Chondrocyte (in vitro differentiated cells): ENCODE results near the gene KAT6B. TPM values are rescaled to one million over a fixed set of nuclear protein-coding genes. Genes with fewer than 3 reads are reported as not detected.
"Not testable (repeated sequence)": the region's sequence is repeated elsewhere in the genome, so short reads cannot be mapped to it uniquely, and the experiment has no call there.

Experiments
- DNase-seq: peaks from one replicate; pipeline ENCODE4 v3.0.0; 2021; ENCODE audit warnings: mixed read lengths, low spot score
- H3K27ac Mint-ChIP-seq: one replicate; pipeline ENCODE4 v1.8.0; 2021; ENCODE audit warnings: mild to moderate bottlenecking, moderate library complexity, mixed read lengths; ENCODE audit not compliant: unreplicated experiment
- H3K27me3 Mint-ChIP-seq: 2 replicates; pipeline ENCODE4 v1.8.0; 2021; ENCODE audit warnings: low read depth, mixed read lengths
- H3K36me3 Mint-ChIP-seq: 2 replicates; pipeline ENCODE4 v1.8.0; 2021; ENCODE audit warnings: low read depth, mixed read lengths
- H3K4me1 Mint-ChIP-seq: 2 replicates; pipeline ENCODE4 v1.8.0; 2021; ENCODE audit warnings: low read depth, mild to moderate bottlenecking, mixed read lengths
- H3K4me3 Mint-ChIP-seq: one replicate; pipeline ENCODE4 v1.8.0; 2021; ENCODE audit warnings: mild to moderate bottlenecking, moderate library complexity, mixed read lengths; ENCODE audit not compliant: unreplicated experiment
- H3K9me3 Mint-ChIP-seq: 2 replicates; pipeline ENCODE4 v1.8.0; 2021; ENCODE audit warnings: low read depth, mixed read lengths
- total RNA-seq: library from RNA; stranded (reverse); gene quantifications from 3 replicates; pipeline ENCODE4 v1.2.1, GENCODE V29; 2021
- TF ChIP-seq, protein P1 (sequence below): fragments of 200-600 bp; sonication (generic); IDR thresholded peaks from 2 replicates; pipeline ENCODE4 v1.5.0; 2021; ENCODE audit warnings: antibody characterized with exemption, mild to moderate bottlenecking, moderate library complexity

The KAT6B gene
- total RNA-seq, 1 donor from 2014 or later, result 20.8 TPM

DNA sequence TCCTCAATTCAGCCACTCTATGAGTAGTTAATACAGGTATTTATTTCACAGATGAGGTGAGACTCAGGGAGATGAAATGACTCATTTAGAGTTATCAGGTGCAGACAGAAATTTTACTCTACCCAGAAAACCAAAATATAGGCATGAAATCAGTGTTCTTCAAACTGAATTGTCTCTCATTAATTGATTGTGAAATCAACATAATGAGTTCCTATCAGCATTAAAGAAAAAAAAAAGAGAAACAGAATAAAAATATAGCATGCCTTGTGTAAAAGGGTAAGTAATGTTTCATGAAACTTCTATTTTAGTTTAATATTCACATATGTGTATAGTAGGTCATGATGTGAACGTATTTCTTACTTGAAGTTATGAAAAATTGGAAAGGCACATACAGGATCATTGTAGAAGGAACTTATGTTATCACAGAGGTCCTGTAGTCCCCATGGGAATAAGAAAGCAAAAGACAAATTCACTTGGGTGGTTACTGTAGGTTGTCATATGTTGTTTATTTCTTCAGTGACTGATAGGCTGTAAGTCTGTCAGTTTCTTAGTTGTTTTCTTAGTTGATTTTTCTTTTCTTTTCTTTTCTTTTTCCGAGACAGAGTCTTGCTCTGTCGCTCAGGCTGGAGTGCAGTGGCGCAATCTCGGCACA is 47.5 kb downstream of the KAT6B start:
- no peaks in the 10 kb centered on the region for H3K9me3 Mint-ChIP-seq
- H3K4me1 Mint-ChIP-seq, result peaks cover 18% of the 10 kb centered on the region
- TF ChIP-seq, protein P1, sequence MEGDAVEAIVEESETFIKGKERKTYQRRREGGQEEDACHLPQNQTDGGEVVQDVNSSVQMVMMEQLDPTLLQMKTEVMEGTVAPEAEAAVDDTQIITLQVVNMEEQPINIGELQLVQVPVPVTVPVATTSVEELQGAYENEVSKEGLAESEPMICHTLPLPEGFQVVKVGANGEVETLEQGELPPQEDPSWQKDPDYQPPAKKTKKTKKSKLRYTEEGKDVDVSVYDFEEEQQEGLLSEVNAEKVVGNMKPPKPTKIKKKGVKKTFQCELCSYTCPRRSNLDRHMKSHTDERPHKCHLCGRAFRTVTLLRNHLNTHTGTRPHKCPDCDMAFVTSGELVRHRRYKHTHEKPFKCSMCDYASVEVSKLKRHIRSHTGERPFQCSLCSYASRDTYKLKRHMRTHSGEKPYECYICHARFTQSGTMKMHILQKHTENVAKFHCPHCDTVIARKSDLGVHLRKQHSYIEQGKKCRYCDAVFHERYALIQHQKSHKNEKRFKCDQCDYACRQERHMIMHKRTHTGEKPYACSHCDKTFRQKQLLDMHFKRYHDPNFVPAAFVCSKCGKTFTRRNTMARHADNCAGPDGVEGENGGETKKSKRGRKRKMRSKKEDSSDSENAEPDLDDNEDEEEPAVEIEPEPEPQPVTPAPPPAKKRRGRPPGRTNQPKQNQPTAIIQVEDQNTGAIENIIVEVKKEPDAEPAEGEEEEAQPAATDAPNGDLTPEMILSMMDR, result no peak
- H3K4me3 Mint-ChIP-seq, result no peak overlapping the region
- no peak for DNase-seq
- H3K36me3 Mint-ChIP-seq, result no peaks in the 10 kb centered on the region
- H3K27me3 Mint-ChIP-seq, result no peaks in the 10 kb centered on the region
- H3K27ac Mint-ChIP-seq, result no peak overlapping the region

DNA sequence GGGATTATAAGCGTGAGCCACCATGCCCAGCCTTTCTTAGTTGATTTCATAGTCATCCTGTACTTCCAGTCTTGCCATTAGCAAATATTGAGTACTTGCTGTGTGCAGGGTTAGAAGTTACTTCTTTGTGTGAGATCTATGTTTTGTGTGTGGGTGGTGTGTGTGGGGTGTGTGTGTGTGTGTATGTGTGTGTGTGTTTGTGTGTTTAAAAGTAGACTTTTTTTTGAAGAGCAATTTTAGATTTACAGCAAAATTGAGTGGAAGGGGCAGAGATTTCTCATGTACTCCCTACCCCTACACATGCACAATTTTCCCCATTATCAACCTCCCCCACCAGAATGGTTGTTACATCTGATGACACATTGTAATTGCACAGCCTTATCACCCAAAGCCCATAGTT is 48.2 kb downstream of the KAT6B start:
- no peak overlapping the region for H3K4me3 Mint-ChIP-seq
- no peaks in the 10 kb centered on the region for H3K9me3 Mint-ChIP-seq
- TF ChIP-seq, protein P1, result no peak
- no peaks in the 10 kb centered on the region for H3K27me3 Mint-ChIP-seq
- no peaks in the 10 kb centered on the region for H3K36me3 Mint-ChIP-seq
- peaks cover 21% of the 10 kb centered on the region for H3K4me1 Mint-ChIP-seq
- no peak overlapping the region for H3K27ac Mint-ChIP-seq
- no peak for DNase-seq

DNA sequence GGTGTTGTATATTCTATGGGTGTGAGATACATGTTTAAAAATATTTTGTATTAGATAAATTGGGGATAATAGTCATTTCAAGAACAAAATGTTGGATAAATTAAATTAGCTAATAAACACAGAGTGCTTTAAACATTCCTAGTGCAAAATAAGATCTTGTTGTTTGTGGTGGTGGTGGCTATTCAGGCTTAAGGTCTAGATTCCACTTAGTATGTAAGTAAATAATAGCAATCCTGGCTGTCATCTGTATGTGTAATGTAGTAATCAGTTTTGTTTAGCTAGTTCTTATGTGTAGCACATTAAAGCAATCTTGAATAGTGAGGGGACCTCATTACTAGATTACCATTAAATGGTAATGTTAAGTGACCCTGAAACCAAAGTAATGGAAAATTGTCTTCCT is 48.7 kb downstream of the KAT6B start:
- Mint-ChIP-seq H3K4me1 (peaks cover 25% of the 10 kb centered on the region), H3K4me3 (no peak overlapping the region), H3K36me3 (no peaks in the 10 kb centered on the region), H3K27me3 (no peaks in the 10 kb centered on the region), H3K27ac (no peak overlapping the region), H3K9me3 (peaks cover under 1% of the 10 kb centered on the region)
- DNase-seq, result no peak
- TF ChIP-seq, protein P1, result no peak

DNA sequence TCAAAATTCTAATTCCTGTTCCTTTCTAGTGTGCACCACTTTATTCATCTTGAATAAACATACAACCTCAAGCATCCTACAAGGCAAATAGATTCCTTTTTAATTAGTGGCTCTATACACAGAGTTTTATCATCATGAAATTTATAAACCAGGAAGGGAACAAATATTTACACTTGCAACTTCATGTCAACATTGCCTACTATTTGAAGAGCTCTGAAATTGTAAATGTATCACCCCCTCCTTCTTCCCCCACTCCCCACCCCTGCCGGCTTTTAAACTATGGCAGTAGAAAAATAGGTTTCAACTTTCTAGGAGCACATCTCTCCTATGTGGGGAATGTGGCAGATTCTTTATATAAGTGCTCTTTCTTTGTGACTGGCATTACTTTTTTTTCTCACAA is 49.6 kb downstream of the KAT6B start:
- TF ChIP-seq, protein P1, result no peak
- no peaks in the 10 kb centered on the region for H3K36me3 Mint-ChIP-seq
- peaks cover 31% of the 10 kb centered on the region for H3K4me1 Mint-ChIP-seq
- H3K9me3 Mint-ChIP-seq, result peaks cover 6% of the 10 kb centered on the region
- H3K27ac Mint-ChIP-seq, result no peak overlapping the region
- DNase-seq, result no peak
- no peak overlapping the region for H3K4me3 Mint-ChIP-seq
- H3K27me3 Mint-ChIP-seq, result no peaks in the 10 kb centered on the region

DNA sequence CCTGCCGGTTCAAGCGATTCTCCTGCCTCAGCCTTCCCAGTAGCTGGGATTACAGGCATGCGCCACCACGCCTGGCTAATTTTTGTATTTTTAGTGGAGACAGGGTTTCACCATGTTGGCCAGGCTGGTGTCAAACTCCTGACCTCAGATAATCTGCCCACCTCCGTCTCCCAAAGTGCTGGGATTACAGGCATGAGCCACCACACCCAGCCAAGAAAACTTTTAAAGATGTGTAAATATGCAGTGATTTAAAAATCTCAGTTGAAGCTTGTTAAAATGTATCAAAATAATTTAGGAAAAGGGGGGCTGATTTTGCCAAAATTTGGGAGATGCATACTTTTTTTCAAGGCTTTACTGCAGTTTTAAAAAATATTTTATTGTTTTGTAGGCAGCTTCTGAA is 50.7 kb downstream of the KAT6B start:
- peaks cover 33% of the 10 kb centered on the region for H3K4me1 Mint-ChIP-seq
- not testable (repeated sequence) for H3K36me3 Mint-ChIP-seq, DNase-seq, H3K9me3 Mint-ChIP-seq, H3K4me3 Mint-ChIP-seq, H3K27ac Mint-ChIP-seq, H3K27me3 Mint-ChIP-seq

DNA sequence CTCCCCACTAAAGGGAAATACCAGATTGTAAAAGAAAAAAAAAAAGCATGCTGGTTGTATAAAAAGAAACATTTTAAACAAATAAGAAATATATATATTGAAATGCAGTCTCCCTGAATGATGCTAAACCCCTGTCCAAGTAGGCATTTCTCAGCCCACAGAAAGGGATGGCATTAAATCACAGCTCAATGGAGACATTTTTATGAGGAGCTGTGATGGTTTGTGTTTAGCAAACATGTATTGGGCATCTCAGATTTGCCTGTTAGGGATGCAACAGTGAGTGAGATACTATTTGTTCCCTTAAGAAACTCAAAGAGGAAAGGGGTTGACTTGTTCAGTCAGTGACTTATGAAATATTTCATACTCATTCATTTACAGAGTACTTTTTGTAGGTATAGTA is 51.5 kb downstream of the KAT6B start:
- Mint-ChIP-seq H3K36me3 (no peaks in the 10 kb centered on the region), H3K4me3 (no peak overlapping the region), H3K27me3 (no peaks in the 10 kb centered on the region), H3K27ac (no peak overlapping the region), H3K4me1 (peaks cover 41% of the 10 kb centered on the region), H3K9me3 (peaks cover 6% of the 10 kb centered on the region)
- no peak for DNase-seq
- TF ChIP-seq, protein P1, result no peak
